AG10803 (cell line): ENCODE measurements around the gene DACH1.

Experiments
- DNase-seq: peaks from one replicate; pipeline ENCODE4 v3.0.0; 2010; ENCODE audit warnings: low read depth
- H3K4me3 ChIP-seq: 2 replicates; pipeline ENCODE4 v1.5.1; 2011; ENCODE audit warnings: mild to moderate bottlenecking, low read length, control low read depth
- TF ChIP-seq, protein P1 (sequence below): conservative IDR thresholded peaks from 2 replicates; pipeline ENCODE4 v1.5.1; 2011; ENCODE audit warnings: mild to moderate bottlenecking, low read length, control low read depth, inconsistent platforms

DACH1 gene

DNA sequence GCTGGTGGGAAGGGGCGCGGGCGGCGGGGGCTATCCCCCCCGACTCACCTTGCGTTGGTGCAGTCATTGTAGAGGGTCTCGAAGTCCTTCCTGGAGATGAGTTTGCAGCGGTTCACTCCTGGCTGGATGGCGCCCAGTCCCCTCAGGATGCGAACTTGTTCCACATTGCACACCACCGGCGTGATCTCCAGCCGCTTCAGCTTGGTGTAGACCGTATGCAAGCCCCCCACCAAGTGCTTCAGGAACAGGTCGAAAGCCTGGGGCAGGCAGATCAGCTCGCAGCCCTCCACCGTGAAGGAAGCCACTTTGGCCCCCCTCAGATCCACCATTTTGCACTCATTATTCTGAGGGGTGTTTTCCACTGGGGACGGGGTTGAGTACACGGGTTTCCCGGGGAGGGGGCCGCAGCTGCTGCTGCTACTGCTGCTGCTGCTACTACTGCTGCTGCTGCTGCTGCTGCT, 1.1 kb downstream of the DACH1 start:
- no peak for DNase-seq
- TF ChIP-seq, protein P1, sequence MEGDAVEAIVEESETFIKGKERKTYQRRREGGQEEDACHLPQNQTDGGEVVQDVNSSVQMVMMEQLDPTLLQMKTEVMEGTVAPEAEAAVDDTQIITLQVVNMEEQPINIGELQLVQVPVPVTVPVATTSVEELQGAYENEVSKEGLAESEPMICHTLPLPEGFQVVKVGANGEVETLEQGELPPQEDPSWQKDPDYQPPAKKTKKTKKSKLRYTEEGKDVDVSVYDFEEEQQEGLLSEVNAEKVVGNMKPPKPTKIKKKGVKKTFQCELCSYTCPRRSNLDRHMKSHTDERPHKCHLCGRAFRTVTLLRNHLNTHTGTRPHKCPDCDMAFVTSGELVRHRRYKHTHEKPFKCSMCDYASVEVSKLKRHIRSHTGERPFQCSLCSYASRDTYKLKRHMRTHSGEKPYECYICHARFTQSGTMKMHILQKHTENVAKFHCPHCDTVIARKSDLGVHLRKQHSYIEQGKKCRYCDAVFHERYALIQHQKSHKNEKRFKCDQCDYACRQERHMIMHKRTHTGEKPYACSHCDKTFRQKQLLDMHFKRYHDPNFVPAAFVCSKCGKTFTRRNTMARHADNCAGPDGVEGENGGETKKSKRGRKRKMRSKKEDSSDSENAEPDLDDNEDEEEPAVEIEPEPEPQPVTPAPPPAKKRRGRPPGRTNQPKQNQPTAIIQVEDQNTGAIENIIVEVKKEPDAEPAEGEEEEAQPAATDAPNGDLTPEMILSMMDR, result no peak
- H3K4me3 ChIP-seq, result peak overlapping the region; percentile 37

DNA sequence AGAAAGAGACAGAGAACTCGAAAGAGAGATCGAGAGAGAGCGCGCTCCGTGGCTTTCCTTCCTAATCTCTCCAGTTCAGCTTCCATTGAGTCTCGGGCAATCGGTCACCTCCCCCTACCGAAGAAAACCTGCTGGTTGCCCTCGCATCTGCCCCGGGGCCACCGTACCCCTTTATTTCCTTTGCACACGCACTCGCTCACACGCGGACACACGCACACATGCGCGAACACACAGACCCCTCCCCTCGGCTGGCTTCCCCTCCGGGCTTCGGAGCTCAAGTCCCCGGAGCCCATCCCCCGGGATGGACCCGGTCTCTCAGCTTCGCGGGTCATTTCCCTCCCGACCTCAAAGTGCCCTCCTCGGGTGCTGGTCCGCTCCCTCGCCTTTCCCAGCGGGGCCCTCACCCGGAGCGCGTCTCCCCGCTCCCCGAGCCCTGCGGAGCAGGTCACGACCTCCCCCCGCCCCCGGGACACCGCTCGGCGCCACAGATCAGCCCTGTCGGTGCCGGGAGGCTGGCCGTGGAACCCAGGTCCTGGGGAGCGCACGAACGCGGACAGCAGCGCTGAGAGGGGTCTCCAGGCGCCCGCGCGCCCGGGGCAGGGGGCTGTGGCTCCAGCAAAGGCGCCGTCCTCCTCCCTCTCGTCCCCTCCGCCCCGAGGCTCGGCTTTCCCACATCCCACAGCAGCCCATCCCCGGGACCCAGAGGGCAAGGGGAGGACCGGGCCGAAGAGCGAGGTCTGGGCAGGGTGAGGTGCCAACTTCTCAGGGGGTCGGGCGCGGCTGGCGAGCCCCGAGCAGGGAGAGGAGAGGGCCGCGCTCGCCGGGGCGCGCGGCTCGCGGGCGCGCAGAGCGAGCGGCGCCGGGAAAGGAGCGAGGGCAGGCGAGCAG, 1.8 kb downstream of the DACH1 start:
- peak overlapping the region; percentile 37 for H3K4me3 ChIP-seq
- DNase-seq, result no peak
- TF ChIP-seq, protein P1, result no peak

DNA sequence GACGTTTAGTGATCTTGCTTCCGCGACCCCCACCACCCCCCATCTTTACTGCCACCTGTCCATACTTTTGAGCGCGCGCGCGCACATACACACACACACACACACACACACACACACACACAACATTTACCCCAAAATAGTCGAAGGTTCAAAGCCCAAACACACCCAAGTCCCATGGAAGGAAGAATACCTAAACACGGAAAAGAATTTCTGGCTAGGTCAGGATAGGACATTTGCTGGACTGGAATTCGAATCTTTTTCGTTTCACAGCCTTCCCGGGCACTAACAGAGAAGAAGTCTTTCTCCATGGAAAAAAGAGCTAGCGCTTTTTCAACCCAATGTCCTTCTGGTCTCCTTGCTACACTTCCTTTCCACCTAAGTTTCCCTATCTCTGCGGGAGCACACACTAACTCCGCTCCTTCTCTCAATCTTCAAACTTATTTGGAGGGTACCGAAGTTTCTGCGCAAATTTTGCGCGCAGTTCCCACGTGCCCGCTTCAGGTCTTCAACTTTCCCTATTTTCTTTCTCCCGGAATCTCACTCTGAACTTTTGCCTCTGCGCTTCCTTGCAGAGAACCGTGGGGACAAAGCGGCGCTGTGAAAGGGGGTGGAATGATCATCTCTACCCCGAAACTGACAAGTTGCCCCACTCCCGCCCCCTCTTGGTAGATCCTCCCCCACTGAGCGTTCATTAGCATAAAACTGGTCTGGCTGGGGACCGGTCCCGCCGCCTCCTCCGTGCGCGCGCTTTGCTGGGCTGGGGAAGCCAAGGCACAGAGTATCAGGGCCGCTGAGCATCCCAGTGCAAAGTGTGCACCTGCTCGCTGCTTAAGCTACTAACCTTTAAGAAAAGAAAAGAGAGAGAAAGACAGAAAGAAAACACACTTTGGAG, 2.7 kb downstream of the DACH1 start:
- peak overlapping the region; percentile 28; the same call in 1 of the 2 replicates for H3K4me3 ChIP-seq
- TF ChIP-seq, protein P1, result no peak
- DNase-seq, result no peak

DNA sequence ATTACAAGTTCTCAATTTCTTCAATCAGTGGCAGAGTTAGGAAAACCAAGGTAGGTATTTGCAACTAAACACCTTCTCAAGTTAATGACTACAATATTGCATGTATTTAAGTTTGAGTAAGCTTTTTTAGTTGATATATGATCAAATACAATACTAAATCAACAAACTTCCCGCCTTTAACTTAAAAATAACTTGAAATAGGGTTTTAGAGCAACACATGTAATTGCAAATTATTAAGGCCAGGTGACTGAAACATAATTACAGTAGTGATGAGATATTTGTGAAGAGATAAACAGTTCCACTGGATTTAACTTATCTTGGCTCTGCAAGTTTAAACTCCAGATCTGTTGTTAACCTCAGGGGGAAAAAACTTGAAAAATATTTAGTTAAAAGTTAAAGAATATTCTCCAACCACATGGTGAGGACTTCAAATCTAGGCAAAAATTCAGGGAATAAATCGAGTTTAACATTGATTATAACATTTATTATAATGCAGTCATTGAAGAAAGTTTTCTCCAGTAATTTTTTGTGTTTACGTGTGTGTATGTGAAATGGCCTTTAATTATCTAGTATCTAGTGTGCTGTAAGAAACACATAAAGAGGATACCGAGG, 3.6 kb downstream of the DACH1 start:
- H3K4me3 ChIP-seq, result no peak overlapping the region
- DNase-seq, result no peak
- TF ChIP-seq, protein P1, result no peak

DNA sequence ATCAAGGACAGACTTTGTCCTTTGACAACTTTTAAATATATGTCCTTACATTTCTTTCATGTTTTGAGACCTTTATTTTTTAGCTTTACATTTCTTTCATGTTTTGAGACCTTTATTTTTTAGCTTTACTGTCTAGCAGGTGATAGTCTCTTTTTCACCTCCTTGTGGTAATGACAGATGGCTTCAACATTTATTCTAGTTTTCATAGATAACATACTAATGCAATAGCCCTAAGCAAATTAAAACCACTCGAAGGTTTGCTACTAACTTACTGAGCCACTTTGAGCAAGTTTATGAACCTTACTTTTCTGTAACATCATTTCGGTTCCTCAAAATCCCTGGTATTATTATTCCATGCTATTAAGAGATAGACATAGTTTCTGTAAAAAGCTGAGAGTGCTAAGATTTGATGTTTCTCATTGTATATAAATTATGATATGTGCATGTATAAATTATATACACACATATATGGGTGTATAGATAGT, 4.5 kb downstream of the DACH1 start:
- TF ChIP-seq, protein P1, result no peak
- H3K4me3 ChIP-seq, result no peak overlapping the region
- DNase-seq, result no peak

DNA sequence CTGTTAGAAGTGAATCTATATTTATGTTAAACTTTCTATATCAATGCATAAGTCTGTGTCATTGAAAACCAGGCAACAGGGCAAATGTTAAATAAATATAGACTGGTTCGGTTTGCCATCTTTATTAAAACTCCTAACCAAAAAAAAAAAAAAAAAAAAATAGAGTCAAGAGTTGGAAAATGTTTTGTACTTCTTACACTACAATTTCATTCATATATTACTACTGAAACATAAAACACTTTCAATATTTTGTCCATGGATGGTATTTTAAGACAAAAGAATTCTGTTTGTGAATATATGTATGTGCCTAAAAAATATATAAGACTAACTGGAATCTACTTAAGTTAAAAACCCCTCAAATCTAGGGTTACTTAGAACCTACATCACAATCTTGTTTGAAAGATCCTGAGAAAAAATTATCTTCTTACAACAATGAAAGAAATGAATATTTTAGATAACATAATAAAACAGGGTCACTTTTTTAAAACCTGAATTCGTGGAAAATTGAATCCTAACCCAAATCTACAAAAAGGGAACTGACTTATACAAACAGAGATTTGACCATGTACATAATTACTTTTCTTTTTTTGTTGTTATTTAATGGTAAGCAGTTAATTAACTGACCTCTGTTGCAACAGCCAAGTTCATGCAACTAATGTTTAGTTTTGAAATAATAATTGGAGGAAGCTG, 5.1 kb downstream of the DACH1 start:
- TF ChIP-seq, protein P1, result no peak
- no peak overlapping the region for H3K4me3 ChIP-seq
- no peak for DNase-seq
